ENCODE results near the gene EPHA6. TPM values are rescaled to one million over a fixed set of nuclear protein-coding genes. Genes with fewer than 3 reads are reported as not detected.

The EPHA6 gene
- total RNA-seq, 1 experiment from 2014 or later = 0.61 TPM

DNA sequence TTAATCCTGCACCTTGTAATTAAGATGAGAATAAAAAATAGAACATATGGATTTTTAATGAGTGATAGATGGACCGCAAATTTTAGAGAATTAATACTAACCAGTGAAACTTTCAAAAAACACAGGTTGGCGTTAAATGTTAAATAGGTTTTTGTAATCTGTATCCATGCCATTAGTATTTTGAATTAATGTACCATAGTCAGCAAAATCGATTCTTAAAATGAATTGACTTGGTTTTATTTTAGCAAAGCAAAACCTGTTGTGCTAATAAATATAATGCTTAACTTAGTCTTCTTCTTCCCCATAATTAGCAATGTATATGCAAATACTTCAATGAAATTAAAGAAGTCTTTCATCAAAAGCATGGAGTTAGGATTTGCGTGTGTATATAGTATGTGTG, 63.1 kb downstream of the EPHA6 start:
- Histone ChIP-seq H2BK5ac (ENCODE audit: insufficient read length, low read length) (no peak overlapping the region), H2BK15ac (ENCODE audit: low read depth, low read length) (no peak overlapping the region), H3T11ph (ENCODE audit: low read length) (no peak overlapping the region), H3K9ac (ENCODE audit: extremely low read depth, insufficient read length, low read length) (no peak overlapping the region), H4K5ac (ENCODE audit: insufficient read length, low read depth, low read length) (no peak overlapping the region), H3K4me2 (ENCODE audit: insufficient read depth, insufficient read length, low read length) (no peak overlapping the region), H2BK20ac (ENCODE audit: low read depth, low read length, poor library complexity, severe bottlenecking) (no peak overlapping the region), H3K23ac (ENCODE audit: insufficient read length, low read depth, low read length) (no peak overlapping the region), H3K9me3 (ENCODE audit: control insufficient read depth, low read depth, low read length) (no peaks in the 10 kb centered on the region), H4K8ac (replicated peaks; ENCODE audit: insufficient read length, low read depth, low read length) (no peak overlapping the region), H3K27me3 (ENCODE audit: insufficient read depth, low read length) (no peaks in the 10 kb centered on the region), H3K4me1 (ENCODE audit: insufficient read depth, low read length) (no peaks in the 10 kb centered on the region), H3K79me2 (ENCODE audit: insufficient read depth, low read length) (peaks cover 2% of the 10 kb centered on the region; the same call in 1 of the 2 replicates), H4K20me1 (ENCODE audit: control insufficient read depth, insufficient read depth, insufficient read length) (no peaks in the 10 kb centered on the region), H4K91ac (ENCODE audit: insufficient read length, low read depth, low read length) (no peak overlapping the region), H2AFZ (ENCODE audit: low read length) (no peak overlapping the region), H3K56ac (ENCODE audit: insufficient read length, low read depth, low read length) (no peak overlapping the region), H3K18ac (ENCODE audit: insufficient read length, low read depth, low read length) (no peak overlapping the region), H3K27ac (ENCODE audit: insufficient read length, low read depth, low read length) (no peak overlapping the region), H3K79me1 (ENCODE audit: insufficient read depth, low read depth, low read length, poor library complexity, severe bottlenecking) (no peaks in the 10 kb centered on the region), H3K4ac (ENCODE audit: low read depth, low read length) (no peak overlapping the region), H3K14ac (ENCODE audit: insufficient read depth, low read length) (no peak overlapping the region), H2AK5ac (ENCODE audit: insufficient read length, low read length) (no peak overlapping the region), H3K23me2 (ENCODE audit: insufficient read length, low read depth, low read length, poor library complexity, severe bottlenecking) (no peaks in the 10 kb centered on the region), H2BK120ac (ENCODE audit: low read depth, low read length, poor library complexity, severe bottlenecking) (no peak overlapping the region), H2BK12ac (ENCODE audit: insufficient read length, low read depth, low read length) (no peak overlapping the region)
- Mint-ChIP-seq H3K27me3 (ENCODE audit: low read depth) (no peaks in the 10 kb centered on the region), H3K4me1 (no peaks in the 10 kb centered on the region), H3K27ac (no peak overlapping the region), H3K4me3 (no peak overlapping the region), H3K36me3 (ENCODE audit: insufficient read depth in 1 of 3, low read depth in 3 of 3) (peaks cover 0 to 3% (median 0%) of the 10 kb centered on the region in 3 experiments; a peak in 3 of 7 replicates), H3K9me3 (peaks cover 5% of the 10 kb centered on the region in 2 experiments; a peak in 4 of 5 replicates)
- WGBS (ENCODE audit: extremely low coverage, insufficient read length, low lambda C conversion rate) = no CpG with 5 or more reads among the region's 4 CpGs
- TF ChIP-seq, protein P1, sequence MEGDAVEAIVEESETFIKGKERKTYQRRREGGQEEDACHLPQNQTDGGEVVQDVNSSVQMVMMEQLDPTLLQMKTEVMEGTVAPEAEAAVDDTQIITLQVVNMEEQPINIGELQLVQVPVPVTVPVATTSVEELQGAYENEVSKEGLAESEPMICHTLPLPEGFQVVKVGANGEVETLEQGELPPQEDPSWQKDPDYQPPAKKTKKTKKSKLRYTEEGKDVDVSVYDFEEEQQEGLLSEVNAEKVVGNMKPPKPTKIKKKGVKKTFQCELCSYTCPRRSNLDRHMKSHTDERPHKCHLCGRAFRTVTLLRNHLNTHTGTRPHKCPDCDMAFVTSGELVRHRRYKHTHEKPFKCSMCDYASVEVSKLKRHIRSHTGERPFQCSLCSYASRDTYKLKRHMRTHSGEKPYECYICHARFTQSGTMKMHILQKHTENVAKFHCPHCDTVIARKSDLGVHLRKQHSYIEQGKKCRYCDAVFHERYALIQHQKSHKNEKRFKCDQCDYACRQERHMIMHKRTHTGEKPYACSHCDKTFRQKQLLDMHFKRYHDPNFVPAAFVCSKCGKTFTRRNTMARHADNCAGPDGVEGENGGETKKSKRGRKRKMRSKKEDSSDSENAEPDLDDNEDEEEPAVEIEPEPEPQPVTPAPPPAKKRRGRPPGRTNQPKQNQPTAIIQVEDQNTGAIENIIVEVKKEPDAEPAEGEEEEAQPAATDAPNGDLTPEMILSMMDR (conservative IDR thresholded peaks at IDR 0.05) = no peak
- no peak for DNase-seq
